COLO829 (cell line): ENCODE measurements around the gene MEIOC.
"Not testable (repeated sequence)": the region's sequence is repeated elsewhere in the genome, so short reads cannot be mapped to it uniquely, and the experiment has no call there.

Experiments used
- DNase-seq: peaks from one replicate; pipeline ENCODE4 v3.0.0; 2012; ENCODE audit warnings: low spot score

Gene MEIOC

GRCh38 chr17:44647736-44648135 is 8.5 kb upstream of the MEIOC start:
- no peak for DNase-seq

GRCh38 chr17:44648963-44649362 is 7.3 kb upstream of the MEIOC start:
- DNase-seq = no peak

- DNase-seq = no peak
These were observed 5.0 kb upstream of the MEIOC start for GRCh38 chr17:44651228-44651627.

- DNase-seq = no peak
These were observed 3.5 kb upstream of the MEIOC start for GRCh38 chr17:44652727-44653126.

GRCh38 chr17:44653384-44653783 is 2.9 kb upstream of the MEIOC start:
- DNase-seq = no peak

GRCh38 chr17:44653954-44654353 is 2.3 kb upstream of the MEIOC start:
- no peak for DNase-seq

- no peak for DNase-seq
These were observed 5.6 kb downstream of the MEIOC start for GRCh38 chr17:44661835-44662234.

GRCh38 chr17:44663095-44663494 is 6.8 kb downstream of the MEIOC start:
- no peak for DNase-seq

- no peak for DNase-seq
These were observed 8.6 kb downstream of the MEIOC start for GRCh38 chr17:44664867-44665266.

GRCh38 chr17:44666006-44666405 is 9.7 kb downstream of the MEIOC start:
- DNase-seq = no peak

GRCh38 chr17:44672479-44673093 is 16.3 kb downstream of the MEIOC start:
- DNase-seq = no peak

GRCh38 chr17:44673893-44674292 is 17.6 kb downstream of the MEIOC start:
- no peak for DNase-seq

GRCh38 chr17:44677136-44677535 is 20.9 kb downstream of the MEIOC start:
- no peak for DNase-seq

GRCh38 chr17:44683303-44683702 is 27.0 kb downstream of the MEIOC start:
- DNase-seq = not testable (repeated sequence)

- no peak for DNase-seq
These were observed 31.5 kb downstream of the MEIOC start for GRCh38 chr17:44687756-44688155.

- DNase-seq = no peak
These were observed 31.9 kb downstream of the MEIOC start for GRCh38 chr17:44688200-44688599.

- DNase-seq = peak; percentile 10
These were observed 32.6 kb downstream of the MEIOC start for GRCh38 chr17:44688675-44689476.

GRCh38 chr17:44689477-44690217 is 33.4 kb downstream of the MEIOC start, which contains the start of gene CCDC43:
TSS of gene CCDC43 (minus strand) at chr17:44689776. CDS start at chr17:44689753, 23 bp downstream.
- peak; percentile 97 for DNase-seq

- DNase-seq = not testable (repeated sequence)
These were observed 34.6 kb downstream of the MEIOC start for GRCh38 chr17:44690746-44691306.

- DNase-seq = no peak
These were observed 37.3 kb downstream of the MEIOC start for GRCh38 chr17:44693609-44694008.

GRCh38 chr17:44700288-44700687 is 44.0 kb downstream of the MEIOC start:
- not testable (repeated sequence) for DNase-seq

GRCh38 chr17:44707755-44708400 is 51.6 kb downstream of the MEIOC start:
- DNase-seq = no peak
